Measurements from ENCODE around the gene TIFAB.

Gene TIFAB

GRCh38 chr5:135466178-135467050 lies 14.3 kb upstream of the TIFAB start:
- Histone ChIP-seq H3K9me3 (ENCODE audit: control insufficient read depth, insufficient read depth, low read depth, low read length) (no peaks in the 10 kb centered on the region), H3K36me3 (ENCODE audit: control insufficient read depth in 2 of 2, insufficient read depth in 1 of 2, low read length in 2 of 2) (no peaks in the 10 kb centered on the region), H3K4me1 (ENCODE audit: control insufficient read depth, insufficient read depth, low read length) (no peaks in the 10 kb centered on the region), H3K4me3 (ENCODE audit: low read depth, low read length) (no peak overlapping the region), H3K27ac (ENCODE audit: extremely low read depth, low read depth, low read length) (no peak overlapping the region)
- ChIA-PET POLR2A (interaction anchor here (0.6 to 1.1 kb wide), 2 partner anchors 85 to 93 kb away, joined by 3 to 5 read pairs; no protein-coding TSS in a partner anchor), CTCF (interaction anchor here (0.6 to 14.5 kb wide), 38 partner anchors 9 to 1380 kb away, joined by 3 to 853 read pairs (median 5); no protein-coding TSS in a partner anchor)
- TF ChIP-seq ZBTB20 (tag by site-specific recombination; IDR thresholded peaks at IDR 0.05) (no peak), GLI2 (tag by site-specific recombination; IDR thresholded peaks at IDR 0.05; ENCODE audit: borderline replicate concordance, low read depth) (no peak), ZNF138 (tag by site-specific recombination; IDR thresholded peaks at IDR 0.05; ENCODE audit: borderline replicate concordance) (no peak), ZNF362 (tag by site-specific recombination; IDR thresholded peaks at IDR 0.05) (no peak), ZNF792 (tag by site-specific recombination; IDR thresholded peaks at IDR 0.05) (no peak), KLF9 (tag by site-specific recombination; IDR thresholded peaks at IDR 0.05; ENCODE audit: low read depth) (no peak), ZNF266 (tag by site-specific recombination; IDR thresholded peaks at IDR 0.05; ENCODE audit: low read depth) (no peak), ZNF350 (tag by site-specific recombination; IDR thresholded peaks at IDR 0.05) (no peak), ZNF600 (tag by site-specific recombination; IDR thresholded peaks at IDR 0.05) (peak; percentile 73), ZNF311 (tag by site-specific recombination; IDR thresholded peaks at IDR 0.05; ENCODE audit: borderline replicate concordance) (no peak), TRIM28 (IDR thresholded peaks at IDR 0.05; ENCODE audit: borderline replicate concordance, low read length) (no peak), ZNF629 (tag by site-specific recombination; IDR thresholded peaks at IDR 0.05) (no peak), EGR2 (tag by site-specific recombination; IDR thresholded peaks at IDR 0.05; ENCODE audit: low read depth) (no peak), ZNF654 (tag by site-specific recombination; IDR thresholded peaks at IDR 0.05; ENCODE audit: low read depth) (peak; percentile 94), ZNF19 (tag by site-specific recombination; IDR thresholded peaks at IDR 0.05; ENCODE audit: low read depth) (no peak), KLF1 (tag by site-specific recombination; IDR thresholded peaks at IDR 0.05) (no peak), SP3 (tag by site-specific recombination; IDR thresholded peaks at IDR 0.05) (no peak), KLF10 (tag by site-specific recombination; IDR thresholded peaks at IDR 0.05) (no peak; the same call in 1 of the 2 replicates), ZNF624 (tag by site-specific recombination; IDR thresholded peaks at IDR 0.05) (no peak), ZNF664 (tag by site-specific recombination; IDR thresholded peaks at IDR 0.05) (0 out of 2 replicates have a peak, but pooled peaks have one; percentile 13), ZBTB26 (tag by site-specific recombination; optimal IDR thresholded peaks at IDR 0.05) (no peak), MZF1 (tag by site-specific recombination; IDR thresholded peaks at IDR 0.05; ENCODE audit: borderline replicate concordance) (no peak), ZNF184 (tag by site-specific recombination; IDR thresholded peaks at IDR 0.05) (no peak)
- TF ChIP-seq, protein P1, sequence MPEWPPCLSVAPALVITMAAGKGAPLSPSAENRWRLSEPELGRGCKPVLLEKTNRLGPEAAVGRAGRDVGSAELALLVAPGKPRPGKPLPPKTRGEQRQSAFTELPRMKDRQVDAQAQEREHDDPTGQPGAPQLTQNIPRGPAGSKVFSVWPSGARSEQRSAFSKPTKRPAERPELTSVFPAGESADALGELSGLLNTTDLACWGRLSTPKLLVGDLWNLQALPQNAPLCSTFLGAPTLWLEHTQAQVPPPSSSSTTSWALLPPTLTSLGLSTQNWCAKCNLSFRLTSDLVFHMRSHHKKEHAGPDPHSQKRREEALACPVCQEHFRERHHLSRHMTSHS (tag by site-specific recombination; IDR thresholded peaks at IDR 0.05), result no peak
- TF ChIP-seq, protein P2, sequence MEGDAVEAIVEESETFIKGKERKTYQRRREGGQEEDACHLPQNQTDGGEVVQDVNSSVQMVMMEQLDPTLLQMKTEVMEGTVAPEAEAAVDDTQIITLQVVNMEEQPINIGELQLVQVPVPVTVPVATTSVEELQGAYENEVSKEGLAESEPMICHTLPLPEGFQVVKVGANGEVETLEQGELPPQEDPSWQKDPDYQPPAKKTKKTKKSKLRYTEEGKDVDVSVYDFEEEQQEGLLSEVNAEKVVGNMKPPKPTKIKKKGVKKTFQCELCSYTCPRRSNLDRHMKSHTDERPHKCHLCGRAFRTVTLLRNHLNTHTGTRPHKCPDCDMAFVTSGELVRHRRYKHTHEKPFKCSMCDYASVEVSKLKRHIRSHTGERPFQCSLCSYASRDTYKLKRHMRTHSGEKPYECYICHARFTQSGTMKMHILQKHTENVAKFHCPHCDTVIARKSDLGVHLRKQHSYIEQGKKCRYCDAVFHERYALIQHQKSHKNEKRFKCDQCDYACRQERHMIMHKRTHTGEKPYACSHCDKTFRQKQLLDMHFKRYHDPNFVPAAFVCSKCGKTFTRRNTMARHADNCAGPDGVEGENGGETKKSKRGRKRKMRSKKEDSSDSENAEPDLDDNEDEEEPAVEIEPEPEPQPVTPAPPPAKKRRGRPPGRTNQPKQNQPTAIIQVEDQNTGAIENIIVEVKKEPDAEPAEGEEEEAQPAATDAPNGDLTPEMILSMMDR (tag by site-specific recombination; IDR thresholded peaks at IDR 0.05), result peak; percentile 93
- TF ChIP-seq, protein P3, sequence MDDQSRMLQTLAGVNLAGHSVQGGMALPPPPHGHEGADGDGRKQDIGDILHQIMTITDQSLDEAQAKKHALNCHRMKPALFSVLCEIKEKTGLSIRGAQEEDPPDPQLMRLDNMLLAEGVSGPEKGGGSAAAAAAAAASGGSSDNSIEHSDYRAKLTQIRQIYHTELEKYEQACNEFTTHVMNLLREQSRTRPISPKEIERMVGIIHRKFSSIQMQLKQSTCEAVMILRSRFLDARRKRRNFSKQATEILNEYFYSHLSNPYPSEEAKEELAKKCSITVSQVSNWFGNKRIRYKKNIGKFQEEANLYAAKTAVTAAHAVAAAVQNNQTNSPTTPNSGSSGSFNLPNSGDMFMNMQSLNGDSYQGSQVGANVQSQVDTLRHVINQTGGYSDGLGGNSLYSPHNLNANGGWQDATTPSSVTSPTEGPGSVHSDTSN (CRISPR knock-in tag; IDR thresholded peaks at IDR 0.05), result no peak
- TF ChIP-seq, protein P4, sequence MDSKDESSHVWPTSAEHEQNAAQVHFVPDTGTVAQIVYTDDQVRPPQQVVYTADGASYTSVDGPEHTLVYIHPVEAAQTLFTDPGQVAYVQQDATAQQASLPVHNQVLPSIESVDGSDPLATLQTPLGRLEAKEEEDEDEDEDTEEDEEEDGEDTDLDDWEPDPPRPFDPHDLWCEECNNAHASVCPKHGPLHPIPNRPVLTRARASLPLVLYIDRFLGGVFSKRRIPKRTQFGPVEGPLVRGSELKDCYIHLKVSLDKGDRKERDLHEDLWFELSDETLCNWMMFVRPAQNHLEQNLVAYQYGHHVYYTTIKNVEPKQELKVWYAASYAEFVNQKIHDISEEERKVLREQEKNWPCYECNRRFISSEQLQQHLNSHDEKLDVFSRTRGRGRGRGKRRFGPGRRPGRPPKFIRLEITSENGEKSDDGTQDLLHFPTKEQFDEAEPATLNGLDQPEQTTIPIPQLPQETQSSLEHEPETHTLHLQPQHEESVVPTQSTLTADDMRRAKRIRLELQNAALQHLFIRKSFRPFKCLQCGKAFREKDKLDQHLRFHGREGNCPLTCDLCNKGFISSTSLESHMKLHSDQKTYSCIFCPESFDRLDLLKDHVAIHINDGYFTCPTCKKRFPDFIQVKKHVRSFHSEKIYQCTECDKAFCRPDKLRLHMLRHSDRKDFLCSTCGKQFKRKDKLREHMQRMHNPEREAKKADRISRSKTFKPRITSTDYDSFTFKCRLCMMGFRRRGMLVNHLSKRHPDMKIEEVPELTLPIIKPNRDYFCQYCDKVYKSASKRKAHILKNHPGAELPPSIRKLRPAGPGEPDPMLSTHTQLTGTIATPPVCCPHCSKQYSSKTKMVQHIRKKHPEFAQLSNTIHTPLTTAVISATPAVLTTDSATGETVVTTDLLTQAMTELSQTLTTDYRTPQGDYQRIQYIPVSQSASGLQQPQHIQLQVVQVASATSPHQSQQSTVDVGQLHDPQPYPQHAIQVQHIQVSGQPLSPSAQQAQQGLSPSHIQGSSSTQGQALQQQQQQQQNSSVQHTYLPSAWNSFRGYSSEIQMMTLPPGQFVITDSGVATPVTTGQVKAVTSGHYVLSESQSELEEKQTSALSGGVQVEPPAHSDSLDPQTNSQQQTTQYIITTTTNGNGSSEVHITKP (tag by site-specific recombination; IDR thresholded peaks at IDR 0.05), result no peak
